ENCODE data around the gene RELL1.

GRCh38 chr4:37671072-37671471, 15.1 kb downstream of the RELL1 start:
- TF ChIP-seq CTCF (IDR thresholded peaks at IDR 0.05) (no peak), POLR2A (IDR thresholded peaks at IDR 0.05) (no peak)

Data from body of pancreas (tissue), 4 donors.